Epithelial cell of prostate (primary cell): ENCODE results near the gene RACGAP1.

Experiments
- DNase-seq: peaks from one replicate; pipeline ENCODE4 v3.0.0-alpha.2; 2011; ENCODE audit warnings: low read depth, low spot score
- H3K27ac ChIP-seq: fragments of 450-650 bp; 2 replicates; pipeline ENCODE4 v1.5.1; 2017; ENCODE audit warnings: mild to moderate bottlenecking

RACGAP1 gene, protein sequence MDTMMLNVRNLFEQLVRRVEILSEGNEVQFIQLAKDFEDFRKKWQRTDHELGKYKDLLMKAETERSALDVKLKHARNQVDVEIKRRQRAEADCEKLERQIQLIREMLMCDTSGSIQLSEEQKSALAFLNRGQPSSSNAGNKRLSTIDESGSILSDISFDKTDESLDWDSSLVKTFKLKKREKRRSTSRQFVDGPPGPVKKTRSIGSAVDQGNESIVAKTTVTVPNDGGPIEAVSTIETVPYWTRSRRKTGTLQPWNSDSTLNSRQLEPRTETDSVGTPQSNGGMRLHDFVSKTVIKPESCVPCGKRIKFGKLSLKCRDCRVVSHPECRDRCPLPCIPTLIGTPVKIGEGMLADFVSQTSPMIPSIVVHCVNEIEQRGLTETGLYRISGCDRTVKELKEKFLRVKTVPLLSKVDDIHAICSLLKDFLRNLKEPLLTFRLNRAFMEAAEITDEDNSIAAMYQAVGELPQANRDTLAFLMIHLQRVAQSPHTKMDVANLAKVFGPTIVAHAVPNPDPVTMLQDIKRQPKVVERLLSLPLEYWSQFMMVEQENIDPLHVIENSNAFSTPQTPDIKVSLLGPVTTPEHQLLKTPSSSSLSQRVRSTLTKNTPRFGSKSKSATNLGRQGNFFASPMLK

DNA sequence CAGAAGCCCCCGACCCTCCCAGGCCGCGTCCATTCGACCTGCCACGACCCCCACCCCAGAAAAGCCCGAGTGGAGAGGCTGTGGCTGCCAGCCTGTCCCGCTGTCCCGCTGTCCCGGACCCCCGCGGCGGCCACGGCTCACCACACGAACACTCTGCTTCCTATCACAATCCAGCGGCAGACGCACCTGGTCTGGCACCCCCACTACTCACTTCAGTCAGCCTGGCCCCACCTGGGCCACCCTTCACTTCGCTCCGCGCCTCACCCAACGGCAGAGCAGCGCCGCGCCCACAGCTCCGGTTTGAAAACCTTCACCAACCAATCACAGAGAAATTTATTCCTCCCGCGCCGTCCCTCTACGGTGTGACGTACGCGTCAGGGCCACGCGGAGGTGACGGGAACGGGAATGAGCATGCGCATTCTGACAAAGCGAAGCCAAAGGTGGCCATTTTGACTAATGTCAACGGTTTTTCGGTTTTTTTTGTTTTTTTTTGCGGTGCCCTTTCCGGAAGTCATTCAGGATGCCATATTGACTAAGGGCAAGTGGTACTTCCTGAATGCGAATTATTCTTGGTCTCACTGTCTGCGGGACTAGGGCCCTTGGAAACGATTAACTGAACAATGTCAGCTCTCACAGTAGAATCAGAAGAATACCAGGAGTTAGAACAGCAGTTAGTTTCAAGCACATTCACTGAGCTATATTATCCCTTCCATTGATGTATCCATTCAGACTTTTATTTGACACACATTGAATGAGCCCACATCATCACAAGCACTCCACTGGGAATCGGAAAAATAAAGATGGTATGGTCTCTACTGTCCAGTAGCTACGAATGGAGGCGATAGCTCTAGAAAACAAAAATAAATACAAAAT lies at the start of gene RACGAP1:
Gene RACGAP1, minus strand, starts transcription at position 308 of the 873 bp plus-strand sequence. CDS start 8,779 bp downstream, outside the sequence.
- DNase-seq, result peak; percentile 88
- no peak within 1 kb of the TSS for H3K27ac ChIP-seq

DNA sequence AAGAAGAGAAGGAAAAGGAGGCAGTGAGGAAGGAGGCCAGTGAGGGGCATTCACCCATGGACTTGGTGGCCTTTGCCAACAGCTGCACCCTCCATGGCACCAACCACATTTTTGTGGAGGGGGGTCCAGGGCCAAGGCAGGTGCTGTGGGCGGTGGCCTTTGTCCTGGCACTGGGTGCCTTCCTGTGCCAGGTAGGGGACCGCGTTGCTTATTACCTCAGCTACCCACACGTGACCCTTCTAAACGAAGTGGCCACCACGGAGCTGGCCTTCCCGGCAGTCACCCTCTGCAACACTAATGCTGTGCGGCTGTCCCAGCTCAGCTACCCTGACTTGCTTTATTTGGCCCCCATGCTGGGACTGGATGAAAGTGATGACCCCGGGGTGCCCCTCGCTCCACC lies 48.4 kb upstream of the RACGAP1 start:
- H3K27ac ChIP-seq, result no peak overlapping the region
- DNase-seq, result no peak

DNA sequence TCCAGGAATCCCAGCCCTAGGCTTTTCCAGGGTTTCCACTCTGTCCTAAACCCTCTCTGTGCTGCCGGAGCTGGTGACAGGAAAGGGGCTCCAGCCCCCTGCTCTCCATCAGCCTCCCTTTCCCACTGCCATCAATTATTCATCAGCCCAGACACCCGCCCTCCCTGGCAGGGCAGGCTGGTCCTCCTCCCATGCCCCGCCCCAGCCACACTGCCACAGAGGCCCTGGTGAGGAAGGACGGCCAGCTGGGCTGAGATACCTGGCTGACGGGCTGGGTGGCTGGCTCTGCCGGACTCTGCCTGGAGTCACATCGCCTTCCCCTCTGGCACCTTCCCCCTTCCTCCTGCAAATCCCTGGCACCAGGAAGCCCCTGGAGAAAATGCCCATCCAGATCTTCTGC lies 47.9 kb upstream of the RACGAP1 start:
- H3K27ac ChIP-seq, result no peak overlapping the region
- no peak for DNase-seq

DNA sequence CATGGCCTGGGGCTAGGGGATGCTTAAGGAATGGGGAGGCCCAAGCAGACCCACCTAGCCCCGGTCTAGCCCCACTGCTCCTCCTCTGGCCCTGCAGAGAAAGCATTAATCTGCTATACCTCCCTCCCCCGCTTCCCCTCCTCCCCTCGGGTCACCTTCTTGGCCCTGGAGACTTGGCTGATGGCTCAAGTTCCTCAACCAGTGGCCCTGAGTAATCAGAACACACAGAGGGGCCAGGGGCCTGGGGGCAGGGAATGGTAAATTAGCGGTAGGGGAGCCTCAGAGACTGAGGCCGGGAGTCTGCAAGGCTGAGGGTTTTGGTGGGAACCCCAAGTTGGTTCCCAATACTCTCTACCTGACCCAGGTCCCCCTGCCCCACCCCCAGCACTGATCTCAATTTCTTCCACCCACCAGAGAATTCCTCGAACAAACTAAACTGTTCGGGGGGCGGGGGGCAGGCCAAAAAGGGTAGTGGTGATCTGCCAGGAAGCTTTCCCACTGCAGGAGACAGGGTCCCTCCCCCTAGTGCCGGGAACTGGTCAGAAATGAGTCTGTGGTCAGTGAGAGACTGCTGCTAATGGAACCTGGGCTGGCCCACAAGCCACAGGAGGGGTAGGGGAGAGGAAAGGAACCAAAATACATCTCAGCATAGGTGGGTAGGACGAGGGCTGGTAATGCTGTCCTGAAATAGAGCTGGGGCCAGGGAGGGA lies 47.1 kb upstream of the RACGAP1 start:
- no peak overlapping the region for H3K27ac ChIP-seq
- DNase-seq, result no peak

DNA sequence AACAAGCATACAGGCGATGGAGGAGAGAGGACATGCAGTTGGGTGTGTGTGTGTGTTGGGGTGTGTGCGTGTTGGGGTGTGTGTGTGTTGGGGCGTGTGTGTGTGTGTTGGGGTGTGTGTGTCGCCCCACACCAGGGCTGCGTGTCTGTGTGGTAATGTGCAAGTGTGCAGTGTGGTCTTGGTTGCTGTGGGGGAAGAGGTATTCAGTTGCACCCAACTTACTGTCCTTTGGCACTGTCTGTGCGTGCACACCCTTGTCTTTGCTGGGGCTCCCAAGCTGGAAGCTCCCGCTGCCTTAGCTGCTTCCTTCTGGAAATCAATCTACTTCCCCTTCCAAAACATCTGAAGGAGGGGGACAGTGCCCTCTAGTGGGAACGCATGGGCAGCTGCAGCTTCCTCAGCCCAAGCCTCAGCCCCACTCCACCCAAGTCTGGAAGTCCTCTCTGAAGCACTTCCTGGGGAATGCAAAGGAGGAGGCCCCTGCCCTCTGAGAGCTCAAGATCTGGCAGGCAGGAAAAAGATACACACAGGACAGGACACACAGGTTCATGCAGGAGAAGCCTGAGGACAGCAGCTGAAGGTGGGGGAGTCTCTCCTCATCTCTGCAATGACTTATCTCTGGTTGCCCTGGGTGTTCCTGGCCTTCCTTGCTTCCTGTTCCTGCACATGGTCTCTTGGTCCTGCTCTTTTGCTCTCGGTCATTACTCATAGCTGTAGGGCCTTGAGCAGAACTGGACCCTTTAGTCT lies 45.2 kb upstream of the RACGAP1 start:
- no peak for DNase-seq
- no peak overlapping the region for H3K27ac ChIP-seq

DNA sequence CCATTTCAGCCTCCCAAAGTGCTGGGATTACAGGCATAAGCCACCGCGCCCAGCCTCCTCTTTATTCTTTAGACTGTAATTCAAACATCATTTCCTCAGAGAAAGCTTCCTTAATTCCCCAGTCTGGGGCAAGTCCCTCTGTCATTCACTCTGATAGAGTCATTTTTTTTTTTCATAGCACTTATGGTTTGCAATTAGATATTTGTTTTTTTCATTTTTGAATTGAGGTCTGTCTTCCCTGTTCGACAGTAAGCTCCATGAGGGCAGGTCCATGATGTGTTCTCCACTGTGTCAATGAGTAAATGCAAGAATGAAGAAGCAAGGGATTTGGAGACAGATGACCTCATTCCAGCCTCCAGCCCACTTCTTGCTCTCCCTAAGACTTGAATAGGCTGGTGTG lies 44.2 kb upstream of the RACGAP1 start:
- DNase-seq, result no peak

DNA sequence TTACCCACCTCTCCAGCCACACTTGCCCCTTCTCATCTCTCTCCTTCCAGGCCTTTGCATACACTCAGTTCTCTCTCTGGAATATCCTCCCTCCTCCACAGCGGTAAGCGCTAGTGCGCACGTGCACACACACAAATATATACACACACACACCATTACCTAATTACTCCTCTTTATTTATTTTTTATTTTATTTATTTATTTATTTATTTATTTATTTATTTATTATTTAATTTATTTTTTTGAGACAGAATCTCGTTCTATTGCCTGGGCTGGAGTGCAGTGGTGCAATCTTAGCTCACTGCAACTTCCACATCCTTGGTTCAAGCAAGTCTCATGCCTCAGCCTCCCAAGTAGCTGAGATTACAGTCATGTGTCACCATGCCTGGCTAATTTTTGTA lies 43.8 kb upstream of the RACGAP1 start:
- DNase-seq, result no peak
- no peak overlapping the region for H3K27ac ChIP-seq

More for the DNA sequence above, 44.2 kb upstream of the RACGAP1 start:
- no peak overlapping the region for H3K27ac ChIP-seq

DNA sequence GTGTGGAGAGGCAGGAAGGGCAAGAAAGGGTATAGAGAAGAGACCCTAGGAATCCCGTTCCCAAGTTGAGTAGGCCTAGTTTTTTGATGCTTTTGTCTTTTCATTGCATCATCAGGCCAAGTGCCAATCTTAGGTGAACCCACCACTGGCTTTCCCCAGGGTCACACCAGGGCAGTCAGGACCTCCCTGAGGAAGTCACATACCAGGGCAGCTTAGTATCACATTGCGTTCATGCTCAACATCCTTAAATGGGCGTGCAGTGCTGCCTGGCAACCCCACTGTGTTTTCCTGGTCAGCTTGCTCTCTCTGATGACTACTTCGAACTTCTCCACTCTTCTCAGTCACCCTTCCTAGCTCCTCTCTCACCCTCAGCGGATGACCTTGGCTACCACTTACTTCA lies 41.1 kb upstream of the RACGAP1 start:
- no peak for DNase-seq
- no peak overlapping the region for H3K27ac ChIP-seq

DNA sequence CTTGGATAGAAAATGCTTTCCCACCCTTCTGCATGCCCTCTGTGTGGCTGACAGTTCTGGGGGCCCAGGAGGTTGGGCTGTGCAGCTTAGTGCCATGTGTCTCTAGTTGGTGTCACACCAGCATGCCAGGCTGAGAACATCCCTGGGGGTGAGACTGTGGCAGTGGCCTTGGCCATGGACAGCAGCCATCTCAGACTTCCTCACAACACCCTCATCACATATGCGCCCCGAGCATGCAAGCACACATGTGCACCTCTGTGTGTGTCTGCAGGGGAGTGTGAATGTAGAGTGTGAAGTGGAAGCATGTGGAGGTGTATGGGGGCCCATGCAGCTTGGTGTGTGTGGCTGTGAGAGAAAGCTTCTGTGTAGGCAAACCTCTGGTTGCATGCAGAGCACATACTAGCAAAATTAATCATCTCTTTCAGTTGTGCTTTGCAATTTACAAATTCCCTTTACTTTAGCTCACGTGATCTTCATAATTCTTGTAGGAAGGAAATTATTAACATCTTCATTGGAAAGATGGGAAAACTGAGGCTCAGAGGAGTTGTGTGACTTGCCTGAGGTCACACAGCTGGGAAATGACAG lies 40.5 kb upstream of the RACGAP1 start:
- no peak for DNase-seq
- no peak overlapping the region for H3K27ac ChIP-seq

DNA sequence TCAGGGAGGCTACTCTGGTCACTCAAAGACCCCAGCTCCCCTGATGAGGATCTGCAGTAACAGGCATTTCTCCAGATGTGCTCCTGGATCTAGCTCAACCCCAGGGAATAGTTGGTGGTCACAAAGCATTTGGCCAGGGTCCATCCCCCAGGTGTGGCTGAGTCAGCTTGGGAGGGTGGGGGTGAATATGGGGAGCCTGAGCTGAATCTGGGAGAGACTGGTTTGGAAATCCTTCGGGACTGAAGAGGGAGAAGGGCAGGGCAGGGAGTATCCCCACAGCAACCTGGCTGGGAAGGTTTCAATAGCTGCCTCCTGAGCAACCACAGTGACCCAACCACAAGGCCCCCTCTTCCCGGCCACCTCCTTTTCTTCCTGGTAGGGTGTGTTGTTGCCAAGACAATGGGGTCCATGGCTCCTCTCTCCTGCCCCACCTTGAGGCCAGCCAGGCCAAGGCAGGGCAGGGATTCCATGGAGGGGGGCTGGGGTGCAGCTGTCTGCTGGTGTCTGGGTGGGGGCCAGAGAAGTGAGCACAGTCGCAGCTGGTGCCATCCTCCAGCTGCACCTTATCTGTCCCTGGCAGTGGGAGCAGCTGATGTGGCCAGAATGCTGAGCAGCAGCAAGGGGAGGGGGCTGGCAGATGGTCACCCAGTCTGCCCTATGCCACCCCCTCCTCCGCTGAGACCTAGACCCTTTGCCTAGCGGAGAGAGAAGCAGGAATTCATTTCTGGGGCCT lies 37.6 kb upstream of the RACGAP1 start:
- H3K27ac ChIP-seq, result no peak overlapping the region
- DNase-seq, result no peak

DNA sequence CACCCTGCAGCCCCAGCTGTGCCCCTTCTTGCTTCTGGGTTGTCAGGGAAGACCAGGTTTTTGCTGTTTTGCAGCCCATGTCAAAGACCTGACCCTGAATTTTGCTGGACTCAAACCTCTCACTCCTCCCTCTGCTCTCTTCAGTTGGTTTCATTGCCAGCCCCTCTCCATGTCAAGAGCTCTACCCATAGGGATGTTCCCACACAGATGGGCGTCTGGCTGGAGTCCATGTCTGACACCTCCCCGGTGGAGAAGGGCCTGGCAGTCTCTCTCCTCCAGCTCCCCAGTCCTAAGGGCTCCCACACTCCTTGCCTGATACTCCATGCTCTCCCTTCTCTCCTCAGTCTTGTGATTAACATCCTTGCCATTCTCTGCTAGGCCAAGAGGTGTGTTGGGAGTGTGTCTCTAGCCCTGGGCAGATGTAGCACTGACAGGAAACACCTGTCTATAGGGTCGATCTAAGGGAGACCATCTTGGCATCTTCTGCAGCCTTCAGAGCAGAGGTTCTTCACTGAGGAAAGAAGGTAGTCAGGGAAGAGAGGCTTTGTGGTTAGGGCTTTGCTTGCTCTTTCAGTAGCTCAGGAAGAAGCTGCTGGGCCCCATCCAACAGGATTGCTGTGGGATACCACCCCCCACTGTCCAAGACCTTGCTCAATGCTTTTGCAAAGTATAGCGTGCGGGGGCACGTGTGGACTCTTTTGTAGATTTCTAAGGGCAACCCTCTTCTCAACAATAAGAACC lies 36.8 kb upstream of the RACGAP1 start:
- no peak overlapping the region for H3K27ac ChIP-seq
- DNase-seq, result no peak

DNA sequence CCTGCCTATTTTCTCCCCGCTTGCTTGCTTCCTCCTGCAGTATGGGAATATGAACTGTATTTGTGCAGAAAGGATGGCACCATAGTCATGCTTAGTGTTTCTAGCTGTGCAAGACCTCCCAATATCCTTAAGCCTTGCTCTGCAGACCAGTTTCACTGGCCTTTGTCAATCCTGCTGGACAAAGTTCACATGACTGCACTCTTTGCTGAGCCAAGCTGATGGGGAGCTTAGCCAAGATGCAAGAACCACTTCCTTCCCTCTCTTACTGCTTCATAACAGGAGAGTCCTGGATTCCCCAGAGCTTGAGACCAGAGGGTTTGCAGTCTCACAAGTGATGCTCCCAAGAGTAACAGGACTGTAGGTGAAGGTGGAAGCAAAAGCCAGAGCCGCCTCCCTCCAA lies 35.9 kb upstream of the RACGAP1 start:
- no peak for DNase-seq
- no peak overlapping the region for H3K27ac ChIP-seq

DNA sequence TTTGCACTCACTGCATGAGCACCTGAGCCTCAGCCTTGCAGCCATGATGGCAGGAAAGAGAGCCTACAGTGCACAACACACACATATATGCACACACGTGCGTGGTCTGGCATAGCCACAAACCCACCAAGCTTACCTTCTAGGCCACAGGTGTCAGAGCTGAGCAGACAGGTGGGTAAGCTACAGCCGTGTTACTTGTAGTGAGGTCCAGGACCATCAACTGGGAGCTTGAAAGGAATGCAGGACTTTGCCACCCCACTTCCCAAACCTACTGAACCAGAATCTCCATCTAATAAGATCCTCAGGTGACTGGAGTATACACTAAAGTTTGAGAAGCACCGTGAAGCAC lies 34.8 kb upstream of the RACGAP1 start:
- no peak overlapping the region for H3K27ac ChIP-seq
- no peak for DNase-seq

DNA sequence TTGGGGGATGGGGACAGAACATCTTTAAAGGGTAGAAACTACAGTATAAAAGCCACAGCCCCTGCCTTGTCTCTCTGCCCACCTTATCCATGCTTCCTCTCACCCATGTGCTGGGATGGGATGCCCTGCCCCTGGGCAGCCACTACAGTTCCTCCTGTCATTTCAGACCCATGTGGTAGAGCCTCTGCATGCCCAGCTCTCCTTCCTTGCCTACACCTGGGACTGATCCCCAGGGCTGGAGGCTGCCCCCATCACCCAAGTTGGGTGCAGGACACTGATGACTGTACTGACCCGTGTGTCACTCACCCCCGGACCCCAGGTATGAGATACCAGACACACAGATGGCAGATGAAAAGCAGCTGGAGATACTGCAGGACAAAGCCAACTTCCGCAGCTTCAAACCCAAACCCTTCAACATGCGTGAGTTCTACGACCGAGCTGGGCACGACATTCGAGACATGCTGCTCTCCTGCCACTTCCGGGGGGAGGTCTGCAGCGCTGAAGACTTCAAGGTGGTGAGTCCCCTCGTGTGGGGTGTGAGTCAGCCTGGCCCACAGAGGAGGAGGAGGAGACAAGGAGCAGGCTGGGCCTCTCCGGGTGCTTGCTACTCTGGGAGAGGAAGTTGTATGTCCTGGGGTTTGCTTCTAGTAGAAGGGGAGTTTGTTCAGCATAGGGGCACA lies 34.3 kb upstream of the RACGAP1 start:
- no peak for DNase-seq
- no peak overlapping the region for H3K27ac ChIP-seq

DNA sequence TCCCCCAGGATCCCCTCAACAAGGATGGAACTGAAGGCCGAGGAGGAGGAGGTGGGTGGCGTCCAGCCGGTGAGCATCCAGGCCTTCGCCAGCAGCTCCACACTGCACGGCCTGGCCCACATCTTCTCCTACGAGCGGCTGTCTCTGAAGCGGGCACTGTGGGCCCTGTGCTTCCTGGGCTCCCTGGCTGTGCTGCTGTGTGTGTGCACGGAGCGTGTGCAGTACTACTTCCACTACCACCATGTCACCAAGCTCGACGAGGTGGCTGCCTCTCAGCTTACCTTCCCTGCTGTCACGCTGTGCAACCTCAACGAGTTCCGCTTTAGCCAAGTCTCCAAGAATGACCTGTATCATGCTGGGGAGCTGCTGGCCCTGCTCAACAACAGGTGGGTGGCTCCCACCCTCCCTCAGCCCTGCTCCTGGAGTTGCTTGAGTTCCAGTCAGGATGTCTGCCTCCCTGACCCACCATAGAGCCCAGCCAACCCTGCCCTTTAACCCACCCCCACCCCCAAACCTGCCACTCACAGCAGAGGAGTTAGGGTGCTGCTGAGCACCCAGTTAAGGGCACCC lies 33.5 kb upstream of the RACGAP1 start:
- H3K27ac ChIP-seq, result no peak overlapping the region
- DNase-seq, result no peak

DNA sequence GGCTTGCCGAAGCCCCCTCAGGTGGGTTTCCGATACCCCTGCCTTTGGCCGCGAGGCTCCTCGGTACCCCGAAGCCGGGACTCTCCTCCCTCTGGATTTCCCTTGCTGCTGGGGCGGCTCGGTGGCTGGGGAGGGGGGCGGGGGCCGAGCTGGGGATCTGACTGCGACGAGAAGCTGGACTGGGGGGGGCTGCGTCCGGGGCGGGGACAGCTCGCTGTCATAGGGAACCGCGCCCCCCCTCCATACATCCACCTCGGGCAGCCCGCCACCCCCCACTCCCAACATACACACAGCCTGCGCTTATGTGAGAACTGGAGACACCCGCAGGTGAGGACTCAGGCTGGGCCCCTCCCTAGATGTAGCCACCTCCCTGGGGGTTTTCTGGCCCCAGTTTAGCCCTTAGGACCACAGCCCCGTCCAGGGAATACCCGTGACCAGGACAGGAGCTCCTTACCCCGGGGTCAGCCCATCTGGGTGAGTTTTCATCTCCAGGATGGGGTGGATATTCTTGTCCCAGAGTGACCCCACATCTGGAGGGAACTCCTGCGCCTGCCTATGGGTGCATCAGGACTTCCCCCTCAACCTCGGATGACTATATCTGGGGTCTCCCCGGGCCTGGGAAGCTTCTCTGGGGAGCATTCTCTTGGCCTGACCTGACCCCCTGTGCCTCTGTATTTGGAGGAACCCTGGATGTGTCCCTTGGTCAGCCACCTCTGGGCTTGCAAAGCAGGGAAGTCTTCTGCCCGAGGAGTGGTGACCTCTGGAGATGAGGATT lies 32.8 kb upstream of the RACGAP1 start:
- DNase-seq, result no peak
- no peak overlapping the region for H3K27ac ChIP-seq
